ENCODE data around the gene RPA3. TPM values are rescaled to one million over a fixed set of nuclear protein-coding genes. Genes with fewer than 3 reads are reported as not detected.

RPA3 gene
- total and polyA plus RNA-seq, 2 experiments from 2014 or later: 16.3 to 71.8 TPM

- no peak for TF ChIP-seq EZH2 (IDR thresholded peaks at IDR 0.05; ENCODE audit: insufficient read depth, poor library complexity, severe bottlenecking)
- TF ChIP-seq EZH2phosphoT487 (IDR thresholded peaks at IDR 0.05; ENCODE audit: insufficient read depth, low read depth): no peak
- 96 to 97% methylated on average over 3 of the region's 3 CpGs for WGBS, 2 experiments (ENCODE audit: low coverage in 1 of 2, low lambda C conversion rate in 2 of 2, missing lambda C conversion rate in 2 of 2)
- Histone ChIP-seq H3K9ac (no peak overlapping the region), H2AFZ (no peak overlapping the region), H3K9me3 (ENCODE audit: low read depth) (no peaks in the 10 kb centered on the region), H3F3A (ENCODE audit: insufficient read depth) (no peaks in the 10 kb centered on the region), H3K27me3 (replicated peaks; ENCODE audit: insufficient read depth) (no peaks in the 10 kb centered on the region), H3K4me1 (ENCODE audit: insufficient read depth) (no peaks in the 10 kb centered on the region), H3K36me3 (ENCODE audit: low read depth) (no peaks in the 10 kb centered on the region), H3K9me2 (ENCODE audit: insufficient read depth) (no peaks in the 10 kb centered on the region), H3K27ac (no peak overlapping the region), H4K20me1 (ENCODE audit: insufficient read depth) (no peaks in the 10 kb centered on the region), H3K4me2 (ENCODE audit: unreplicated experiment) (no peak overlapping the region), H3K4me3 (no peak overlapping the region), H3K79me2 (ENCODE audit: insufficient read depth) (no peaks in the 10 kb centered on the region)
- in situ Hi-C loops (cut with MboI): no loop called here
- DNase-seq: no peak
These were observed 33.1 kb upstream of the RPA3 start for GRCh38 chr7:7751243-7752092.

- Histone ChIP-seq H3K9me2 (ENCODE audit: insufficient read depth) (no peaks in the 10 kb centered on the region), H3F3A (ENCODE audit: insufficient read depth) (no peaks in the 10 kb centered on the region), H3K9ac (no peak overlapping the region), H3K79me2 (ENCODE audit: insufficient read depth) (no peaks in the 10 kb centered on the region), H3K27me3 (replicated peaks; ENCODE audit: insufficient read depth) (no peaks in the 10 kb centered on the region), H2AFZ (no peak overlapping the region), H3K4me2 (ENCODE audit: unreplicated experiment) (no peak overlapping the region), H4K20me1 (ENCODE audit: insufficient read depth) (no peaks in the 10 kb centered on the region), H3K27ac (no peak overlapping the region), H3K36me3 (ENCODE audit: low read depth) (no peaks in the 10 kb centered on the region), H3K4me1 (ENCODE audit: insufficient read depth) (no peaks in the 10 kb centered on the region), H3K4me3 (no peak overlapping the region), H3K9me3 (ENCODE audit: low read depth) (no peaks in the 10 kb centered on the region)
- TF ChIP-seq EZH2phosphoT487 (IDR thresholded peaks at IDR 0.05; ENCODE audit: insufficient read depth, low read depth) (no peak), EZH2 (IDR thresholded peaks at IDR 0.05; ENCODE audit: insufficient read depth, poor library complexity, severe bottlenecking) (no peak)
- in situ Hi-C loops (cut with MboI): no loop called here
- 97 to 100% methylated on average over 2 of the region's 2 CpGs for WGBS, 2 experiments (ENCODE audit: low coverage in 1 of 2, low lambda C conversion rate in 2 of 2, missing lambda C conversion rate in 2 of 2)
- DNase-seq: no peak
These were observed 32.3 kb upstream of the RPA3 start for GRCh38 chr7:7750571-7751242.

GRCh38 chr7:7746458-7746857 is 28.1 kb upstream of the RPA3 start:
- H3K27ac ChIP-seq: no peak overlapping the region
- no peaks in the 10 kb centered on the region for H3K9me2 ChIP-seq (ENCODE audit: insufficient read depth)
- no peak overlapping the region for H3K9ac ChIP-seq
- no peaks in the 10 kb centered on the region for H3K27me3 ChIP-seq (replicated peaks; ENCODE audit: insufficient read depth)
- H3K4me3 ChIP-seq: no peak overlapping the region
- H3K36me3 ChIP-seq (ENCODE audit: low read depth): no peaks in the 10 kb centered on the region
- H3K4me1 ChIP-seq (ENCODE audit: insufficient read depth): no peaks in the 10 kb centered on the region
- WGBS, 2 experiments (ENCODE audit: low coverage in 1 of 2, low lambda C conversion rate in 2 of 2, missing lambda C conversion rate in 2 of 2): 80% methylated on average over 4 of the region's 4 CpGs
- H3K79me2 ChIP-seq (ENCODE audit: insufficient read depth): no peaks in the 10 kb centered on the region
- no peaks in the 10 kb centered on the region for H3F3A ChIP-seq (ENCODE audit: insufficient read depth)
- H3K4me2 ChIP-seq (ENCODE audit: unreplicated experiment): no peak overlapping the region
- DNase-seq: no peak
- no peak overlapping the region for H2AFZ ChIP-seq
- H3K9me3 ChIP-seq (ENCODE audit: low read depth): no peaks in the 10 kb centered on the region
- TF ChIP-seq EZH2 (IDR thresholded peaks at IDR 0.05; ENCODE audit: insufficient read depth, poor library complexity, severe bottlenecking) (no peak), EZH2phosphoT487 (IDR thresholded peaks at IDR 0.05; ENCODE audit: insufficient read depth, low read depth) (no peak)
- in situ Hi-C loops (cut with MboI): no loop called here
- no peaks in the 10 kb centered on the region for H4K20me1 ChIP-seq (ENCODE audit: insufficient read depth)

GRCh38 chr7:7745966-7746365 is 27.6 kb upstream of the RPA3 start:
- Histone ChIP-seq H3K4me1 (ENCODE audit: insufficient read depth) (no peaks in the 10 kb centered on the region), H3K4me3 (no peak overlapping the region), H4K20me1 (ENCODE audit: insufficient read depth) (no peaks in the 10 kb centered on the region)

More at GRCh38 chr7:7745966-7746365, 27.6 kb upstream of the RPA3 start:
- H2AFZ ChIP-seq: no peak overlapping the region
- no peaks in the 10 kb centered on the region for H3K27me3 ChIP-seq (replicated peaks; ENCODE audit: insufficient read depth)
- H3F3A ChIP-seq (ENCODE audit: insufficient read depth): no peaks in the 10 kb centered on the region
- no peak for TF ChIP-seq EZH2phosphoT487 (IDR thresholded peaks at IDR 0.05; ENCODE audit: insufficient read depth, low read depth)
- no peak for TF ChIP-seq EZH2 (IDR thresholded peaks at IDR 0.05; ENCODE audit: insufficient read depth, poor library complexity, severe bottlenecking)
- H3K79me2 ChIP-seq (ENCODE audit: insufficient read depth): no peaks in the 10 kb centered on the region
- no peaks in the 10 kb centered on the region for H3K9me3 ChIP-seq (ENCODE audit: low read depth)
- DNase-seq: no peak
- 80 to 86% methylated on average over 4 of the region's 4 CpGs for WGBS, 2 experiments (ENCODE audit: low coverage in 1 of 2, low lambda C conversion rate in 2 of 2, missing lambda C conversion rate in 2 of 2)
- no peaks in the 10 kb centered on the region for H3K9me2 ChIP-seq (ENCODE audit: insufficient read depth)
- in situ Hi-C loops (cut with MboI): no loop called here
- no peaks in the 10 kb centered on the region for H3K36me3 ChIP-seq (ENCODE audit: low read depth)
- H3K4me2 ChIP-seq (ENCODE audit: unreplicated experiment): no peak overlapping the region
- no peak overlapping the region for H3K9ac ChIP-seq
- no peak overlapping the region for H3K27ac ChIP-seq

Measured in GM23248 (cell line).